ENCODE data around the gene GPC1.

GRCh38 chr2:240440251-240440650, 4.8 kb downstream of the GPC1 start:
- TF ChIP-seq POLR2A (IDR thresholded peaks at IDR 0.05; ENCODE audit: low read depth, low read length) (no peak), POLR2AphosphoS5 (IDR thresholded peaks at IDR 0.05; ENCODE audit: low read depth, low read length) (no peak)
